HG03159 (cell line): ENCODE data around the gene SLC1A5.

Source experiments
- ATAC-seq: cut with Tn5 transposase; IDR thresholded peaks from one replicate; pipeline ENCODE4 v1.9.1; 2021; ENCODE audit warnings: mild to moderate bottlenecking, moderate library complexity; ENCODE audit not compliant: unreplicated experiment

Gene SLC1A5

GRCh38 chr19:46745030-46745429 lies 43.4 kb downstream of the SLC1A5 start:
- ATAC-seq: no peak

GRCh38 chr19:46744005-46744691 lies 44.2 kb downstream of the SLC1A5 start:
- ATAC-seq: no peak

DNA sequence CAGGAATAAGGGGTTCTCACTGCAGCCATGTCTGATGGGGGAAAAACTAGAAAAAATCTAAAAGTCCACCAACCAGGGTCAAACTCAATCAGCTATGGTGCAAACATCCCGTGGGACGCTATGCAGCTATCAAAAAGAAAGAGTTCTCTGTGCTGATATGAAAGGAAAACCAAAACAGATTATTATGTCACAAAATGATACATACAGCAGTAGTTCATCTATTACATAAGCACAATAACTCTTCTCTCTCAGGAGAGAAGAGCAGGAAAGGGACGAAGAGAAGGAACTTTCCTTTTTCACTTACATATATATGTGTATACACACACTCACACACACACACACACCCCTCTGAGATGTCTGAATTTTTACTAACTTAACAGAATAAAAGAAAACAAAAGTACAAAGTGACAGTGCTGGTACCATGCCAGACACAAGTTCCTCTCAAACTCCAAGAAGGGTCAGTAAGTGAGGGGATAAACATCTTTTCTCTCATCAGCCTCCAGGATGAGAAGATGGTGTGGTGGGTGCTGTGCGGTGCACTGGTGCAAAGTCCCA lies 45.4 kb downstream of the SLC1A5 start:
- no peak for ATAC-seq

DNA sequence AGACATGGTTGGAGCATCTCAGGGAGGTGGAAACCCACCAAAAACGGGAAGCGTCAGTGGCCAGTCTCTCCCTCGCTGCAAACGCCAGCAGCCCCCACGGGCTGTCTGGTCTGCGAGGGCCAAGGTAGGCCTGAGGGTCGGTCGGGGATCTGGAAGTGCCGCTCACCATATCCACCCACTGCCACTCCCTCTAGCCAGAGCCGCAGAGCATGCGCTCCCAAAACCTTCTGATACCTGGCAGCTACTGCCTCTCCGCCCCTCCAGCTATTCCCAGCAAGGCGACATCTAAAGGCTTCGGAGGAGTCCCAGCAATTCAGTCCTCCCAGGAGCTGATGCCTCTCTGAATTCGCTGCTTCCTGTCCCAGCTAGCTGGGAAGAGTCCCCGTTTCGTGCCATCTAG lies 46.9 kb downstream of the SLC1A5 start:
- ATAC-seq: no peak

GRCh38 chr19:46739290-46739771 lies 49.1 kb downstream of the SLC1A5 start:
- no peak for ATAC-seq

DNA sequence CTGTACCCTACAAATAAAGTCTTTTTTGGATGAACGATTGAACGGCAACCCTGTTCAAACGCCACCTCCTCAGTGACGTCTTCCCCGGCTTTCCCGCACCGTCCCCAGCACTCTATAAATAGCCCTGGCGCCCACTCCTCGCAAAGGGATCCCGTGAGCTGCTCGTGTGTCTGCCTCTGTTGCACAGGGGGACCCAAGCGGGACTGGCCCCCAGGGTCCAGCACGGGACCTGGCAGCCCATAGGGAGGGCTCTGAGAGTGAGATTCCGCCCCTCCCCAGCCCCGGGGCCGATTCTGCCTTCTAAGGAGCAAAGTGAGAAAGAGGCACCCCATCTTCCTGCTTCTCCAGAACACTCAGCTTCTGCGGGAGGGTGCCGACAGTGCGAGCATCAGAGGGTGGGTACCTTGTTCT lies 50.6 kb downstream of the SLC1A5 start:
- ATAC-seq: no peak

- no peak for ATAC-seq
These were observed 51.1 kb downstream of the SLC1A5 start for GRCh38 chr19:46737298-46737654.

DNA sequence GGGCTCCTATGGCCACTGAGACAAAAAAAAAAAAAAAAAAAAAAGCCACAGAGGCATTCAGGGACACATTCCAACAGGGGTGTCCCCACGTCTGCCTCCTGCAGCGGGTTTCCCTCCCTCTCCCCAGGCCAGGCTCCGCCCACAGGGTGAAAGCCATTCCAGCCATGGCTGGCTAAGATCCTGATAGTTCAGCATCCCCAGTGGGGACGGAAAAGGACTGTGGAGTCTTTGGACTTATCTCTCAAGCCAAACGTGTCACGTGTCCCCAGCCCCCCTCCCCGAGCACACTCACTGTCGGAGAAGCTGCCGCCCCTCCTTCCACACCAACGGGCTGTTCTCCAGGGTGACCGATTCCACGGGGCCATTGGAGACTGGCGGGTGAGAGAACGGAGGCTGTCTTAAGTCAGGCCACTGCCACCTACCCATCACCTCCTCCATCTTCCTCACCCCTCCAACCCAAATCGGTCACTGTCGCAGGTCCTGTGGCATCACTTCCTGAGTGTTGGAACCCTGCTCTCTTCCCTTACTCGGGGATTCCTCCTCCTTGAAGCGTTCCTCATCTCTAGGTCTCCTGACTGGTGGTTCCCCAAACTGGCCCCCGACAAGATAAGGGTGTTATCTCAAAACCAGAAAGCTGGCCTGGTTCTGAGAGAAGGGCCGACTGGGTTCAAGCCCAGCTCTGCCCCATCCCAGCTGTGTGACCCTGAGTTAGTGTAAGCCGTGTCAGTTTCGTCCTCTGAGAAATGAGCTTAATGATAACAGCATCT lies 51.7 kb downstream of the SLC1A5 start:
- no peak for ATAC-seq

DNA sequence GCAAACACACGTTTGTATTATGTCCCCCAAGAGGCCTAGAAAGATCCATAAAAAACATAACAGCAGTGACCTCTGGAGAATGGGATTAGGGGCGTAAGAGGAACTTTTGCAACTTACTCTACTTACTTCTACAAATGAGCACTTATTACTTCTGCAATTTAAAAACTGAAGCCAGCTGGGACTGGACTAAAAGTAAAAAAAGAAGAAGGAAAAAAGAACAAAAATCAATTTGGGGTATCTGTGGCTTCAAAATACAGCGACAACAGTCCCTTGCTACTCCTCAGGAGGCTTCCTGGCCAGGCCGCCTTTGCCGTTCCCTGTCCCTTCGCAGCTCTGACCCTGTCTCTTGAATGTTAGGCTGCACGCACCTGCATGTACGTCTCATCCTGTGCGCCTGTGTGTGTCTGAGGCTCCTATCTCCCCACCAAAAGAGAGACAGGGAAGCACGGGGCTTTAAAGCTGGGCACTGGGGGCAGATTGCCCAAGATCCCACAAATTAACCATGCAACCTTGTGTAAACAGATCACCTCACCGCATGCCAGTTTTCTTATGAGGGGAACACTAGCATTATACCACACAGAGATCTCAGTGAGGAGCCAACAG lies 54.6 kb downstream of the SLC1A5 start:
- no peak for ATAC-seq

GRCh38 chr19:46732966-46733689 lies 55.3 kb downstream of the SLC1A5 start:
- ATAC-seq: no peak

GRCh38 chr19:46732172-46732938 lies 56.0 kb downstream of the SLC1A5 start:
- no peak for ATAC-seq

GRCh38 chr19:46731584-46731983 lies 56.8 kb downstream of the SLC1A5 start:
- no peak for ATAC-seq

GRCh38 chr19:46731007-46731501 lies 57.3 kb downstream of the SLC1A5 start:
- ATAC-seq: no peak

DNA sequence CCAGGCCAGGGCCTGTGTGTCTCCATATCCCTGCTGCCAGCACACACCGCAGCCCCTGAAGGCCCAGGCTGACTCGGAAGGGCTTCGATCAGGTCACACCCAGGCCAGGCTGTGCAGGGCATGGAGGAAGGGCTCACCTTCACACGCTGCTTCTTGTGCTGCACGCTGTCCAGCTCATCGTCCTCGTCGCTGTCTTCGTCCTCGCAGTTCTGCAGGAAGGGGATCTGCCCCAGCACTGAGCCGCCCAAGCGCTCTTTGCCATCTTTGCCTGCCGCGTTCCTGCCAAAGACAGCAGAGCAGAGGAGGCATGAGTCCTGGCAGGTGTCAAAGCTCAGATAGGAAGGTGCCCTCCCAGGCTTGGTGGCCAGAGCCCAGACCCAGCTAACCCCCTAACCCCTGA lies 57.8 kb downstream of the SLC1A5 start:
- ATAC-seq: no peak

DNA sequence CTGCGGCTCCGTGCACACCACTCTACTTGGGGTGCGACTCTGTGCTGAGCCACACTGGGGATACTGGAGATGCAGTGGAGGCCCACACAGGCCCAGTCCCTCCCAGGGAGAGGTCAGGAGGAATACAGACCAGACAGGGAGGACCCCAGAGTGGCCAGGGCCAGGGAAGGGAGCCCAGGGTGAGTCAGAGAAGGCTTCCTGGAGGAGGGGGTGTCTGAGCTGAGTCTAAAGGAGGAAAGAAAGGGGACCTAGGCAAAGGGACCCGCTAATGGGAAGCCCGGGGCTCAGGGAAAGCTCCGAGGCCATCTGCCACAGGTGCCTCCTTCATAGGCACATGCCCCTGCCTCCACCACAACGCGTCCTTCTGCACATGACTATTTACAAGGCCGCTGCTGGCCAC lies 58.2 kb downstream of the SLC1A5 start:
- no peak for ATAC-seq

DNA sequence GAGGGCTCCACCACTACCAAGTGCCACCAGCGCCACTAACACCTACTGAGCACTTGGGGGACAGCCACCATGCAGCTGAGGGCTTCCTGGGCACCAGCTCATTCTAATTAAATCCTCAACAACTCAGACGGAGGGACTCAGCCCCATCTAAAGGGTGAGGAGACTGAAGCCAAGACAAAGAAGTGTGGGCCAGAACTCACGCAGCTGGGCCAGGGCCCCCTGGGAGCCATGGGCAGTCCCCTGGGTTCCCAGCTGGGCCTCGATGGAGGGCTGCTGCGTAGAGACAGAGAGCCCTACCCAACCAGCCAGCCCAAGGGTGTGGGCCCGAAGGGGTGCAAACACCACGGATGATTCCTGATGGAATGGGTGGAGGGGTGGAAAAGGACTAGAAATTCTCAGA lies 58.7 kb downstream of the SLC1A5 start:
- no peak for ATAC-seq

DNA sequence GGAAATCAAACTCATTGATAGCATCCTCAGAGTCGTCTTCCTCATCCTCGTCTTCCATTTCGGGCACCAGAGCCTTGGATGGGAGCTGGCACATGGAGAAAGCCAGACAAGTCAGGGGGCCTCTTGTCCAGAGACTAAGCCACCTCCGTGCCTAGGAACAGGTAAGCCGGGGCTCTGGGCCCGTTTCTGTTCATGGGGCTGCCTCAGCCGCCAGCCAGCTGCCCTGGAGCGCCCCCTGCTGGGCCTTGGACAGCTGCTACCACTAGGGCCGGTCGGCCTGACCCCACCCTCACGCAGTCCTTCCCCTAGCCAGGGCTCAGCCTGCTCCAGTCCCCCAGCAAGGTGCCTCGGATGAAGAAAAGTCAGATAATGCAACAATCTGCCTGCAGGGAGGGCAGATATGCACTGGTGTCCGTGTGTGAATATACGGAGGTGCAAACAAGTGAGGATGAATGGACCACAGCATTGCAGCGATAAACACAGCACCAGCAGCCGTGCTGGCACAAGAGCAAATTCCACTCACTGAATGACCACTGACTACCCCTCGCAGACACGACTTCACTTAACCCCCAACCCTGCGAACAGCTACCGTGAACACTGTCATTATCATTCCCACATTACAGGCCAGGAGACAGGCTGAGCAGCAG lies 59.6 kb downstream of the SLC1A5 start:
- ATAC-seq: no peak

DNA sequence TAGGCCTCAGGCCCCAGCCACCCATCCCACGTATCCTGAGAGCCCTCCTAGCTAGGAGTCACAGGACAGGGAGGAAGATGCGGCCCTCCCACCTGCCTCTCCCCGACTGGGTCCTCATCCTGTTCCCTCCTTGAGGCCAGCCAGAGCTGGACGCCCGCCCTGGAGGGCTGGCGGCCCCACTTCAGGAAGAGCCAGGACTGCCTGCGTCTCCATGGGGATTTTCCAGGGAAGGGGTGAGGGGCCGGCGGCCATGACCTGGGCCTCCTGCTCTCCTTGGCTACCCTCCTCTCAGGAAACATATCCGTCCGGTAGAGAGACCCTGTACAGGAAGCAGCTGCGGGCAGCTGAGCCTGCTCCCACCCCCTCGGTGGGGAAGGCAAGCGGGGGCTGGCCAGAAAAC lies 60.2 kb downstream of the SLC1A5 start:
- ATAC-seq: no peak

DNA sequence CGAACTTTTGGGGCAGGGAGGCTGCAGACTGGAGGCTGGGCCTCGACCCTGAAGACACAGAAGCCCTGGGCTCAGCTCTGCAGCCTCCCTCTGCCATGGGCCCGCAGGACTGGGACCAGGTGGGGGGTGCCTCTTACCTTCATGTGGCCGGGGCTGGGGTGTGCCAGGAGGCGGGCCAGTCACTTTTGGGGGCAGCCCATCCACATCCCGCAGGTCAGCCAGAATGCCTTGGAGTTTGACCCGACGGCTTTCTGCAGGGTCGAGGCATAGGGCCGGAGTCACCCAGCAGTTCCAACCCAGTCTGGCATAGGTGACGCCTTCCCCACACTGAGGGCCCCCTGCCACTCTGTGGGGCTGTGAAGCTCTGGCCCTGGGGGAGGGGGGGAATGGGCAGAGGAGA lies 60.6 kb downstream of the SLC1A5 start:
- no peak for ATAC-seq
